ENCODE data around the gene SKOR1. TPM values are rescaled to one million over a fixed set of nuclear protein-coding genes. Genes with fewer than 3 reads are reported as not detected.

Gene SKOR1
- total and polyA plus RNA-seq, 2 of the 8 experiments (the other 6 are each of a cell fraction or from before 2014, with no cell fraction given) = 0.03 to 0.11 TPM

- Histone ChIP-seq H3K27ac (ENCODE audit: low read depth, low read length) (no peak overlapping the region), H3K79me1 (ENCODE audit: low read depth, low read length) (no peaks in the 10 kb centered on the region), H3K9me3 (ENCODE audit: insufficient read depth in 2 of 2, low read depth in 1 of 2, low read length in 1 of 2) (no peaks in the 10 kb centered on the region), H3K4me2 (ENCODE audit: insufficient read depth in 1 of 2, low read depth in 2 of 2, low read length in 2 of 2) (no peak overlapping the region), H2BK12ac (ENCODE audit: low read depth, low read length) (no peak overlapping the region), H3K14ac (ENCODE audit: insufficient read length) (no peak overlapping the region), H3K23me2 (ENCODE audit: low read depth, low read length) (no peaks in the 10 kb centered on the region), H2BK15ac (ENCODE audit: low read length) (no peak overlapping the region), H3K56ac (replicated peaks; ENCODE audit: insufficient read length, low read depth, low read length) (no peak overlapping the region), H3K36me3 (ENCODE audit: control insufficient read depth in 2 of 4, insufficient read depth in 4 of 4, low read length in 3 of 4) (no peaks in the 10 kb centered on the region), H4K8ac (ENCODE audit: extremely low read depth, insufficient read depth, low read length) (no peak overlapping the region), H2AFZ (ENCODE audit: low read length) (no peak overlapping the region), H2AK5ac (ENCODE audit: low read depth, low read length) (no peak overlapping the region), H3K4me1 (replicated peaks in 1 of 4; ENCODE audit: control insufficient read depth in 3 of 4, insufficient read depth in 4 of 4, low read length in 3 of 4) (peaks cover 0 to 5% (median 2%) of the 10 kb centered on the region in 4 experiments; a peak in 4 of 7 replicates), H3K27me3 (replicated peaks in 1 of 4; ENCODE audit: control insufficient read depth in 3 of 4, extremely low read depth in 1 of 4, insufficient read depth in 3 of 4, low read length in 3 of 4) (no peaks in the 10 kb centered on the region), H3K4me3 (ENCODE audit: extremely low read depth in 1 of 4, insufficient read depth in 2 of 4, low read depth in 3 of 4, low read length in 4 of 4) (no peak overlapping the region), H3K23ac (ENCODE audit: insufficient read length) (no peak overlapping the region), H2BK5ac (ENCODE audit: low read depth, low read length) (no peak overlapping the region), H2BK120ac (replicated peaks; ENCODE audit: low read depth, low read length) (no peak overlapping the region), H2BK20ac (ENCODE audit: low read length) (no peak overlapping the region), H4K5ac (ENCODE audit: insufficient read length, low read depth, low read length) (no peak overlapping the region), H4K91ac (replicated peaks; ENCODE audit: insufficient read length, low read length) (no peak overlapping the region), H3K18ac (ENCODE audit: extremely low read depth, low read length) (no peak overlapping the region), H3K4ac (replicated peaks; ENCODE audit: insufficient read length, low read depth, low read length) (no peak overlapping the region), H3K79me2 (ENCODE audit: control insufficient read depth in 1 of 2, insufficient read depth in 2 of 2, low read length in 2 of 2) (no peaks in the 10 kb centered on the region), H3K9ac (replicated peaks in 1 of 4; ENCODE audit: extremely low read depth in 1 of 4, low read depth in 3 of 4, low read length in 3 of 4) (no peak overlapping the region), H4K20me1 (replicated peaks in 1 of 2; ENCODE audit: control insufficient read depth in 1 of 2, insufficient read depth in 2 of 2, low read length in 2 of 2) (no peaks in the 10 kb centered on the region)
- no peak for DNase-seq (ENCODE audit: low read depth in 1 of 2, low spot score in 2 of 2)
- FAIRE-seq = no peak
- CTCF ChIA-PET (ENCODE audit: partially characterized antibody) = no interaction called here
- POLR2A ChIA-PET (ENCODE audit: partially characterized antibody) = no interaction called here
- TF ChIP-seq RAD21 (IDR thresholded peaks at IDR 0.05 in 1 of 2, conservative IDR thresholded peaks at IDR 0.05 in 1 of 2; ENCODE audit: low read depth in 2 of 2, low read length in 2 of 2) = no peak
- TF ChIP-seq CBX8 (IDR thresholded peaks at IDR 0.05; ENCODE audit: borderline replicate concordance, low read depth, low read length) = no peak
- TF ChIP-seq SUZ12 (IDR thresholded peaks at IDR 0.05; ENCODE audit: low read length) = no peak
- TF ChIP-seq RNF2 (IDR thresholded peaks at IDR 0.05; ENCODE audit: borderline replicate concordance, low read depth, low read length, missing control alignments, poor library complexity, severe bottlenecking) = no peak
- TF ChIP-seq TEAD4 (IDR thresholded peaks at IDR 0.05; ENCODE audit: low read depth, low read length) = no peak
- no peak for TF ChIP-seq SP2 (IDR thresholded peaks at IDR 0.05; ENCODE audit: low read length)
- no peak for TF ChIP-seq CTBP2 (IDR thresholded peaks at IDR 0.05; ENCODE audit: borderline replicate concordance, insufficient read depth, insufficient read length, low read length)
- no peak for TF ChIP-seq BACH1 (IDR thresholded peaks at IDR 0.05; ENCODE audit: low read length)
- TF ChIP-seq RXRA (IDR thresholded peaks at IDR 0.05; ENCODE audit: insufficient read depth, low read depth, low read length) = no peak
- no peak for TF ChIP-seq TCF12 (IDR thresholded peaks at IDR 0.05; ENCODE audit: low read depth, low read length)
- TF ChIP-seq GABPA (IDR thresholded peaks at IDR 0.05; ENCODE audit: borderline replicate concordance, insufficient read depth, low read length) = no peak
- no peak for TF ChIP-seq TBP (IDR thresholded peaks at IDR 0.05; ENCODE audit: low read depth, low read length)
- no peak for TF ChIP-seq POU5F1 (IDR thresholded peaks at IDR 0.05; ENCODE audit: low read depth, low read length)
- TF ChIP-seq CHD2 (IDR thresholded peaks at IDR 0.05; ENCODE audit: low read length) = no peak
- TF ChIP-seq JUND (IDR thresholded peaks at IDR 0.05; ENCODE audit: low read length) = no peak
Measured at GRCh38 chr15:67870868-67871408, 45.6 kb downstream of the SKOR1 start.
